ENCODE measurements around the gene FGF1. TPM values are rescaled to one million over a fixed set of nuclear protein-coding genes. Genes with fewer than 3 reads are reported as not detected.

The FGF1 gene
- 6.0 and 11.5 TPM in 2 replicates for total RNA-seq

GRCh38 chr5:142685418-142686209 lies at the start of gene FGF1:
TSS of gene FGF1 (minus strand) at chr5:142686090. CDS start at chr5:142614127, 71,963 bp downstream.

Other genes with a start within 250 kb of the FGF1 start
- gene ARHGAP26, start 84.3 kb upstream of the FGF1 start, total RNA-seq = 23.3 and 36.5 TPM in 2 replicates